GM23338 (cell line): ENCODE measurements around the gene EIF3A. TPM values are rescaled to one million over a fixed set of nuclear protein-coding genes. Genes with fewer than 3 reads are reported as not detected.

ENCODE experiments used
- ATAC-seq: fragments of 200-7000 bp; cut with Tn5 transposase; 3 replicates; pipeline ENCODE4 v1.9.1; 2020
- DNase-seq: peaks from one replicate; pipeline ENCODE4 v3.0.0-alpha.2; 2015; ENCODE audit warnings: low spot score
- H2AFZ ChIP-seq: fragments of 200-600 bp; sonication (generic); 2 replicates; pipeline ENCODE4 v1.8.0; 2016; ENCODE audit warnings: antibody characterized with exemption, mild to moderate bottlenecking, moderate library complexity
- H3F3A ChIP-seq: fragments of 200-600 bp; sonication (generic); replicated peaks from 2 replicates; pipeline ENCODE4 v1.8.0; 2017; ENCODE audit warnings: antibody characterized with exemption, mixed run types, low read depth
- H3K27ac ChIP-seq: fragments of 200-600 bp; sonication (generic); 2 replicates; pipeline ENCODE4 v1.6.1; 2016; ENCODE audit warnings: low read depth
- H3K27me3 ChIP-seq: fragments of 200-600 bp; sonication (generic); 2 replicates; pipeline ENCODE4 v1.8.0; 2016; ENCODE audit warnings: mild to moderate bottlenecking, mixed run types, moderate library complexity; ENCODE audit not compliant: insufficient read depth
- H3K36me3 ChIP-seq: fragments of 200-600 bp; sonication (generic); 2 replicates; pipeline ENCODE4 v1.8.0; 2016; ENCODE audit warnings: mild to moderate bottlenecking; ENCODE audit not compliant: insufficient read depth
- H3K4me1 ChIP-seq: fragments of 200-600 bp; sonication (generic); 2 replicates; pipeline ENCODE4 v1.8.0; 2016; ENCODE audit warnings: mild to moderate bottlenecking, moderate library complexity; ENCODE audit not compliant: insufficient read depth
- H3K4me2 ChIP-seq: fragments of 200-600 bp; sonication (generic); 2 replicates; pipeline ENCODE4 v1.7.1; 2017; ENCODE audit warnings: mixed run types
- H3K4me3 ChIP-seq: fragments of 200-600 bp; sonication (generic); 2 replicates; pipeline ENCODE4 v1.6.1; 2016; ENCODE audit warnings: mixed run types
- H3K79me2 ChIP-seq: fragments of 200-600 bp; sonication (generic); replicated peaks from 2 replicates; pipeline ENCODE4 v1.8.0; 2017; ENCODE audit warnings: mild to moderate bottlenecking; ENCODE audit not compliant: insufficient read depth
- H3K9me2 ChIP-seq: fragments of 200-600 bp; sonication (generic); 2 replicates; pipeline ENCODE4 v1.8.0; 2017; ENCODE audit not compliant: insufficient read depth
- H4K20me1 ChIP-seq: fragments of 200-600 bp; sonication (generic); replicated peaks from 2 replicates; pipeline ENCODE4 v1.8.0; 2017; ENCODE audit warnings: mild to moderate bottlenecking; ENCODE audit not compliant: insufficient read depth
- H3K27ac Mint-ChIP-seq: 2 replicates; pipeline ENCODE4 v1.8.0; 2020; ENCODE audit warnings: inconsistent platforms, mild to moderate bottlenecking, moderate library complexity, mixed read lengths
- H3K27me3 Mint-ChIP-seq: 3 replicates; pipeline ENCODE4 v1.8.0; 2022; ENCODE audit warnings: low read depth, mild to moderate bottlenecking, moderate library complexity, mixed read lengths, inconsistent platforms; ENCODE audit not compliant: insufficient read depth, poor library complexity
- H3K36me3 Mint-ChIP-seq: 3 replicates; pipeline ENCODE4 v1.8.0; 2021; ENCODE audit warnings: low read depth, mild to moderate bottlenecking, inconsistent platforms, moderate library complexity, mixed read lengths
- H3K4me1 Mint-ChIP-seq: 3 replicates; pipeline ENCODE4 v1.8.0; 2020; ENCODE audit warnings: mild to moderate bottlenecking, inconsistent platforms, mixed read lengths
- H3K4me3 Mint-ChIP-seq: 3 replicates; pipeline ENCODE4 v1.8.0; 2021; ENCODE audit warnings: moderate library complexity, mild to moderate bottlenecking, inconsistent platforms, mixed read lengths
- H3K9me3 Mint-ChIP-seq: 3 replicates; pipeline ENCODE4 v1.8.0; 2020; ENCODE audit warnings: moderate library complexity, mild to moderate bottlenecking, inconsistent platforms, mixed read lengths
- CREB1 ChIP-seq: fragments of 250-450 bp; sonication (Bioruptor Pico); IDR thresholded peaks from 2 replicates; pipeline ENCODE4 v1.5.0; 2020; ENCODE audit warnings: low read depth, mild to moderate bottlenecking, moderate library complexity
- CTCF ChIP-seq, 2 experiments: fragments of 200-600 bp in 1 of 2; sonication (generic) in 1 of 2; conservative IDR thresholded peaks; 2 replicates each; pipeline versions ENCODE4 v1.5.1 to v1.6.1; 2016 to 2017; ENCODE audit warnings: antibody characterized with exemption in 2 of 2, low read depth in 2 of 2, mild to moderate bottlenecking in 2 of 2, moderate library complexity in 1 of 2
- JUNB ChIP-seq: IDR thresholded peaks from one replicate; pipeline ENCODE4 v1.6.1; 2016; ENCODE audit warnings: antibody characterized with exemption; ENCODE audit not compliant: unreplicated experiment
- NANOG ChIP-seq: IDR thresholded peaks from 2 replicates; pipeline ENCODE4 v1.6.1; 2016; ENCODE audit warnings: antibody characterized with exemption, borderline replicate concordance
- REST ChIP-seq: IDR thresholded peaks from one replicate; pipeline ENCODE4 v1.6.1; 2018; ENCODE audit warnings: antibody characterized with exemption; ENCODE audit not compliant: unreplicated experiment
- ZNF114 ChIP-seq: fragments of 250-450 bp; sonication (Bioruptor Pico); IDR thresholded peaks from 2 replicates; pipeline ENCODE4 v1.5.0; 2020; ENCODE audit warnings: mild to moderate bottlenecking, moderate library complexity
- ZNF462 ChIP-seq: fragments of 250-450 bp; sonication (Bioruptor Pico); IDR thresholded peaks from 2 replicates; pipeline ENCODE4 v1.5.0; 2020; ENCODE audit warnings: mild to moderate bottlenecking, moderate library complexity
- polyA plus RNA-seq: library from polyadenylated mRNA; unstranded; fragments of >200 nt; fragmentation: Nextera tagmentation; extraction: Ambion mirVana; gene quantifications from 2 replicates; pipeline ENCODE4 v1.2.1, GENCODE V29; 2016
- total RNA-seq: library from RNA; depleted of rRNA; stranded (reverse); fragments of >200 nt; shearing (Covaris generic); gene quantifications from 2 replicates; pipeline ENCODE4 v1.2.3, GENCODE V29; 2014

The EIF3A gene
- total and polyA plus RNA-seq, 2 experiments from 2014 or later, result 152 to 170 TPM

- no peak for TF ChIP-seq CTCF (conservative IDR thresholded peaks at IDR 0.05; ENCODE audit: low read depth in 2 of 2)
These were observed 25.1 kb downstream of the EIF3A start (continued) for GRCh38 chr10:119055472-119055871.

- no peak for DNase-seq
- H3K36me3 Mint-ChIP-seq, result peaks cover 98% of the 10 kb centered on the region
These were observed 28.8 kb downstream of the EIF3A start for GRCh38 chr10:119051775-119052174.

More at GRCh38 chr10:119051775-119052174, 28.8 kb downstream of the EIF3A start:
- Mint-ChIP-seq H3K4me1 (no peaks in the 10 kb centered on the region), H3K4me3 (no peak overlapping the region), H3K9me3 (no peaks in the 10 kb centered on the region), H3K27me3 (no peaks in the 10 kb centered on the region), H3K27ac (no peak overlapping the region)
- Histone ChIP-seq H3K36me3 (peaks cover 97% of the 10 kb centered on the region), H3K27ac (no peak overlapping the region), H2AFZ (no peak overlapping the region), H3K9me2 (no peaks in the 10 kb centered on the region), H3K79me2 (peaks cover 100% of the 10 kb centered on the region), H3K4me1 (no peaks in the 10 kb centered on the region), H3K27me3 (no peaks in the 10 kb centered on the region), H3F3A (peaks cover 11% of the 10 kb centered on the region; the same call in 1 of the 2 replicates), H3K4me2 (no peak overlapping the region), H3K4me3 (no peak overlapping the region), H4K20me1 (peaks cover 67% of the 10 kb centered on the region)
- no peak for ATAC-seq
- no peak for TF ChIP-seq CREB1 (CRISPR knock-in tag)
- TF ChIP-seq ZNF114 (CRISPR knock-in tag), result no peak
- TF ChIP-seq ZNF462 (CRISPR knock-in tag), result no peak
- TF ChIP-seq NANOG, result no peak
- TF ChIP-seq CTCF (conservative IDR thresholded peaks at IDR 0.05; ENCODE audit: low read depth in 2 of 2), result no peak
- no peak for TF ChIP-seq REST
- TF ChIP-seq JUNB, result no peak
